NCI-H146 treated with DMSO at 0.1 percent for 48 hours (cell line): Measurements from ENCODE around the gene MMP1.
"Not testable (repeated sequence)": the region's sequence is repeated elsewhere in the genome, so short reads cannot be mapped to it uniquely, and the experiment has no call there.

ENCODE experiments used
- DNase-seq: peaks from one replicate; lab custom pipeline; 2025; ENCODE audit not compliant: unreplicated experiment; lab: John Stamatoyannopoulos, UW

Gene MMP1

GRCh38 chr11:102762361-102762767 lies 35.6 kb downstream of the MMP1 start:
- DNase-seq = no peak

DNA sequence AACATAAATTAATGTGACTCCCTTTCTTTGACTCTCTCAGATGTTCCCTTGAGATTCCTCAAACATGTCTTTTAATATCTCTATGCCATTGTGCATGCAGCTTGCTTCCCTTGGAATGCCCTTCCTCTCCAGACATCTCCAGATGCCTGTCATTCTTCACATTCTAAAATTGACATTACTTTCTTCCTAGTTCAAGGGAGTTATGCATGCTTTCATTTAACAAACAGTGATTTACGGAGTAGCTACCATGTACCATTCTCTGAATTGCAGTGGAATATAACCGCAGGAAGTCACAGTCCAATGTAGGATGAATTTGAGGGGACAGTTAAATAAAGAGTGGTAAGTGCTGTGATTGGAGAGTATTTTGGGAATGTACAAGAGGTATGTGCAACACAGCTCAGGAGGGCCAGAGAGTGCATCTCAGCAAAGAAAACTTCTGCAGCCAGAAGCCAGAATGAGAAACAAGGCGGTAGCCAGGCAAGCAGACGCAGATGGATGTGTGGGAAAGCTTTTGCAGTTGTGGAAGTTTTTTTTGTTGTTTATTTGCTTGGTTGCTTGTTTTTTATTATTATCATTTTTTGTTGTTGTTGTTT lies 36.2 kb downstream of the MMP1 start:
- no peak for DNase-seq

DNA sequence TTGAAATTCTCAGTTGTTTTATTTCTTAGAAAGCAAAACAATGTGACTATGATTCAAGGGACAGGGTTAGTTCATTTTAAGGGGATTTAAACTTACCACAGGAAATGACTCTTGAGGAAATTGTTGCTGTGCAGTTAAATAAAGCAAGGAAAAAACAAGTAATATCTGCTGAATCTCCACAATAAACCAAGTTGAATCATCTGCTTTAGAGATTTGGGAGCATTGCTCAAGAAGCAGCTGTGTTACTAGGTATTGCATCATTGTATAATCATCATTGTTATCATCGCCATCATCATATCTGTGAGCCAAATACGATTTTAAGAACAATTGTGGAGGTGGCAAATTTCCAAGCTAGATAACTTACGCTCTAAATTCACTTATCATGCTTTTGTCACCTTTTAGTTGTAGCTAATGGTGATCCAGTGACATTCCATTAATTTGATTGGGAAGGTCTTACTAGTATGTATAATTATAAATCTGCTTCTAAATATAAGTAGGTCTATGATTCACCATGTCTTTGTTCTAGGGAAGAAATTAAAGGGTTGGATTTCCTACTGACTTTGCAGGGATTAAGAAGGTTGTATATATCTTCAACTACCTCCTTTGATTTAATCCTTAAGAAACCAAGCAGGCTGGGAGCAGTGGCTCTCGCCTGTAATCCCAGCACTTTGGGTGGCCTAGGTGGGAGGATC lies 37.5 kb downstream of the MMP1 start:
- no peak for DNase-seq

- DNase-seq = no peak
These were observed 40.0 kb downstream of the MMP1 start for GRCh38 chr11:102757823-102758549.

GRCh38 chr11:102753267-102753666 lies 44.7 kb downstream of the MMP1 start:
- no peak for DNase-seq

- DNase-seq = no peak
These were observed 46.3 kb downstream of the MMP1 start for GRCh38 chr11:102751673-102752072.

- DNase-seq = no peak
These were observed 48.7 kb downstream of the MMP1 start for GRCh38 chr11:102749101-102749722.

DNA sequence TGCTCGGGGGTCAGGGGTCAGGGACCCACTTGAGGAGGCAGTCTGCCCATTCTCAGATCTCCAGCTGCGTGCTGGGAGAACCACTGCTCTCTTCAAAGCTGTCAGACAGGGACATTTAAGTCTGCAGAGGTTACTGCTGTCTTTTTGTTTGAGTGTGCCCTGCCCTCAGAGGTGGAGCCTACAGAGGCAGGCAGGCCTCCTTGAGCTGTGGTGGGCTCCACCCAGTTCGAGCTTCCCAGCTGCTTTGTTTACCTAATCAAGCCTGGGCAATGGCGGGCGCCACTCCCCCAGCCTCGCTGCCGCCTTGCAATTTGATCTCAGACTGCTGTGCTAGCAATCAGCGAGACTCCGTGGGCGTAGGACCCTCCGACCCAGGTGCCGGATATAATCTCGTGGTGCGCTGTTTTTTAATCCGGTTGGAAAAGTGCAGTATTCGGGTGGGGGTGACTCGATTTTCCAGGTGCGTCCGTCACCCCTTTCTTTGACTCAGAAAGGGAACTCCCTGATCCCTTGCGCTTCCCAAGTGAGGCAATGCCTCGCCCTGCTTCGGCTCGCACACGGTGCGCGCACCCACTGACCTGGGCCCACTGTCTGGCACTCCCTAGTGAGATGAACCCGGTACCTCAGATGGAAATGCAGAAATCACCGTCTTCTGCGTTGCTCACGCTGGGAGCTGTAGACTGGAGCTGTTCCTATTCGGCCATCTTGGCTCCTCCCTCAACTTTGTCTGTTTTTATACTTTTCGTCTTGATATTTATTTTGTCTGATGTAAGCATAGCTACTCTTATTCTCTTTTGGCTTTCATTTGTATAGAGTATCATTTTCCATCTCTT lies 51.0 kb downstream of the MMP1 start:
- DNase-seq = not testable (repeated sequence)
